ENCODE data around the gene GSE1.

DNA sequence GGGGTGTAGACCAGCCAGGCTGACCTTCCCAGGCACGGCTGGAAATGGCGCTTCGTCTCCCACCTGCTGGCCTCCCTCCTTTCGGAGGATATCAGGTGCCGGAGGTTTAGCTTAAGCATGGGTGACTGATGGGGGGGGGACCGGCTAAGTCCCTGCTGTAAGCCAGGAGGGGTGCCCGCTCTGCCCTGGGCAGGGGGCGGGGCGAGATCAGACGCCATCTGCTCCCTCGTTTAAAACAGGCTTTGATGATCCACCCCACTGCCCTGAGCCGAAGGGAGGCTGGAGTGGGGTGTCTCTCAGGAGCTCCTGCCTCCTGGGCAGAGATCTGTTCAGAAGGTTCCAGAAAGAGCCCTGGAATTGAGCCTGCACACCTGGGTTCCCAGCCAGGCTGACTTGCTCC lies 111.8 kb downstream of the GSE1 start:
- TF ChIP-seq, protein P1, sequence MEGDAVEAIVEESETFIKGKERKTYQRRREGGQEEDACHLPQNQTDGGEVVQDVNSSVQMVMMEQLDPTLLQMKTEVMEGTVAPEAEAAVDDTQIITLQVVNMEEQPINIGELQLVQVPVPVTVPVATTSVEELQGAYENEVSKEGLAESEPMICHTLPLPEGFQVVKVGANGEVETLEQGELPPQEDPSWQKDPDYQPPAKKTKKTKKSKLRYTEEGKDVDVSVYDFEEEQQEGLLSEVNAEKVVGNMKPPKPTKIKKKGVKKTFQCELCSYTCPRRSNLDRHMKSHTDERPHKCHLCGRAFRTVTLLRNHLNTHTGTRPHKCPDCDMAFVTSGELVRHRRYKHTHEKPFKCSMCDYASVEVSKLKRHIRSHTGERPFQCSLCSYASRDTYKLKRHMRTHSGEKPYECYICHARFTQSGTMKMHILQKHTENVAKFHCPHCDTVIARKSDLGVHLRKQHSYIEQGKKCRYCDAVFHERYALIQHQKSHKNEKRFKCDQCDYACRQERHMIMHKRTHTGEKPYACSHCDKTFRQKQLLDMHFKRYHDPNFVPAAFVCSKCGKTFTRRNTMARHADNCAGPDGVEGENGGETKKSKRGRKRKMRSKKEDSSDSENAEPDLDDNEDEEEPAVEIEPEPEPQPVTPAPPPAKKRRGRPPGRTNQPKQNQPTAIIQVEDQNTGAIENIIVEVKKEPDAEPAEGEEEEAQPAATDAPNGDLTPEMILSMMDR (IDR thresholded peaks at IDR 0.05; ENCODE audit: insufficient read depth, low read length): no peak
- no peak for TF ChIP-seq GABPA (IDR thresholded peaks at IDR 0.05; ENCODE audit: low read depth)
- TF ChIP-seq POLR2AphosphoS5 (IDR thresholded peaks at IDR 0.05; ENCODE audit: low read depth): no peak
- TF ChIP-seq, protein P2, sequence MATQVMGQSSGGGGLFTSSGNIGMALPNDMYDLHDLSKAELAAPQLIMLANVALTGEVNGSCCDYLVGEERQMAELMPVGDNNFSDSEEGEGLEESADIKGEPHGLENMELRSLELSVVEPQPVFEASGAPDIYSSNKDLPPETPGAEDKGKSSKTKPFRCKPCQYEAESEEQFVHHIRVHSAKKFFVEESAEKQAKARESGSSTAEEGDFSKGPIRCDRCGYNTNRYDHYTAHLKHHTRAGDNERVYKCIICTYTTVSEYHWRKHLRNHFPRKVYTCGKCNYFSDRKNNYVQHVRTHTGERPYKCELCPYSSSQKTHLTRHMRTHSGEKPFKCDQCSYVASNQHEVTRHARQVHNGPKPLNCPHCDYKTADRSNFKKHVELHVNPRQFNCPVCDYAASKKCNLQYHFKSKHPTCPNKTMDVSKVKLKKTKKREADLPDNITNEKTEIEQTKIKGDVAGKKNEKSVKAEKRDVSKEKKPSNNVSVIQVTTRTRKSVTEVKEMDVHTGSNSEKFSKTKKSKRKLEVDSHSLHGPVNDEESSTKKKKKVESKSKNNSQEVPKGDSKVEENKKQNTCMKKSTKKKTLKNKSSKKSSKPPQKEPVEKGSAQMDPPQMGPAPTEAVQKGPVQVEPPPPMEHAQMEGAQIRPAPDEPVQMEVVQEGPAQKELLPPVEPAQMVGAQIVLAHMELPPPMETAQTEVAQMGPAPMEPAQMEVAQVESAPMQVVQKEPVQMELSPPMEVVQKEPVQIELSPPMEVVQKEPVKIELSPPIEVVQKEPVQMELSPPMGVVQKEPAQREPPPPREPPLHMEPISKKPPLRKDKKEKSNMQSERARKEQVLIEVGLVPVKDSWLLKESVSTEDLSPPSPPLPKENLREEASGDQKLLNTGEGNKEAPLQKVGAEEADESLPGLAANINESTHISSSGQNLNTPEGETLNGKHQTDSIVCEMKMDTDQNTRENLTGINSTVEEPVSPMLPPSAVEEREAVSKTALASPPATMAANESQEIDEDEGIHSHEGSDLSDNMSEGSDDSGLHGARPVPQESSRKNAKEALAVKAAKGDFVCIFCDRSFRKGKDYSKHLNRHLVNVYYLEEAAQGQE (IDR thresholded peaks at IDR 0.05; ENCODE audit: insufficient replicate concordance, low read depth): no peak
- TF ChIP-seq SPI1 (IDR thresholded peaks at IDR 0.05; ENCODE audit: borderline replicate concordance, low read depth): no peak

All from HL-60 (cell line).